ENCODE measurements around the gene NRSN1.

DNA sequence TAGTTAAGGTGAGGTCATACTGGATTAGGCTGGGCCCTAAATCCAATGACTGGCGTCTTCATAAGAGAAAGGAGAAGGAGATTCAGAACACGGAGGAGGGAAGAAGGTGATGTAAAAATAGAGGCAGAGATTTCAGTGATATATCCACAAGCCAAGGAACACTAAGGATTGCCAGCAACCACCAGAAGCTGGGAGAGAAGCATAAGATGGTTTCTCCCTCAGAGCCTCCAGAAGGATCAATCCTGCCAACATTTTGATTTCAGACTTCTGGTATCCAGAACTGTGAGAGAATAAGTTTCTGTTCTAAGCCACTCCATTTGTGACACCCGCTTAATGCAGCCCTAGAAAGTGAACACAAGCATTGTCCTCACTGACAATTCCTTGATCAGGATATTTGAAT, 33.6 kb upstream of the NRSN1 start:
- TF ChIP-seq POLR2A (IDR thresholded peaks at IDR 0.05) (no peak), POLR2AphosphoS5 (IDR thresholded peaks at IDR 0.05) (no peak), EP300 (IDR thresholded peaks at IDR 0.05) (no peak)
- TF ChIP-seq, protein P1, sequence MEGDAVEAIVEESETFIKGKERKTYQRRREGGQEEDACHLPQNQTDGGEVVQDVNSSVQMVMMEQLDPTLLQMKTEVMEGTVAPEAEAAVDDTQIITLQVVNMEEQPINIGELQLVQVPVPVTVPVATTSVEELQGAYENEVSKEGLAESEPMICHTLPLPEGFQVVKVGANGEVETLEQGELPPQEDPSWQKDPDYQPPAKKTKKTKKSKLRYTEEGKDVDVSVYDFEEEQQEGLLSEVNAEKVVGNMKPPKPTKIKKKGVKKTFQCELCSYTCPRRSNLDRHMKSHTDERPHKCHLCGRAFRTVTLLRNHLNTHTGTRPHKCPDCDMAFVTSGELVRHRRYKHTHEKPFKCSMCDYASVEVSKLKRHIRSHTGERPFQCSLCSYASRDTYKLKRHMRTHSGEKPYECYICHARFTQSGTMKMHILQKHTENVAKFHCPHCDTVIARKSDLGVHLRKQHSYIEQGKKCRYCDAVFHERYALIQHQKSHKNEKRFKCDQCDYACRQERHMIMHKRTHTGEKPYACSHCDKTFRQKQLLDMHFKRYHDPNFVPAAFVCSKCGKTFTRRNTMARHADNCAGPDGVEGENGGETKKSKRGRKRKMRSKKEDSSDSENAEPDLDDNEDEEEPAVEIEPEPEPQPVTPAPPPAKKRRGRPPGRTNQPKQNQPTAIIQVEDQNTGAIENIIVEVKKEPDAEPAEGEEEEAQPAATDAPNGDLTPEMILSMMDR (IDR thresholded peaks at IDR 0.05), result no peak

Measured in stomach (tissue), 4 donors.